Activated T-helper 17 cell treated with anti-CD3 and anti-CD28 coated beads, Interleukin-2, amount 50 U/mL, for 72 hours (primary cell): Measurements from ENCODE around the gene GPC5. TPM values are rescaled to one million over a fixed set of nuclear protein-coding genes. Genes with fewer than 3 reads are reported as not detected.

Experiments used
- ATAC-seq: fragments of 150-1000 bp; cut with Tn5 transposase; replicated peaks from 2 replicates; pipeline ENCODE4 v1.10.0; 2021; ENCODE audit warnings: mild to moderate bottlenecking, moderate library complexity
- H3K27ac Mint-ChIP-seq: one replicate; pipeline ENCODE4 v1.8.0; 2022; ENCODE audit warnings: mixed read lengths
- H3K27me3 Mint-ChIP-seq: one replicate; pipeline ENCODE4 v1.8.0; 2022; ENCODE audit warnings: mixed read lengths
- H3K36me3 Mint-ChIP-seq: one replicate; pipeline ENCODE4 v1.8.0; 2022; ENCODE audit warnings: low read depth, mild to moderate bottlenecking, mixed read lengths
- H3K4me1 Mint-ChIP-seq: one replicate; pipeline ENCODE4 v1.8.0; 2022; ENCODE audit warnings: mixed read lengths
- H3K4me3 Mint-ChIP-seq: one replicate; pipeline ENCODE4 v1.8.0; 2022; ENCODE audit warnings: mild to moderate bottlenecking, mixed read lengths
- H3K9me3 Mint-ChIP-seq: one replicate; pipeline ENCODE4 v1.8.0; 2022; ENCODE audit warnings: mixed read lengths
- total RNA-seq, 2 donors: library from RNA; stranded (reverse); gene quantifications; one replicate each; pipeline ENCODE4 v1.2.3, GENCODE V29; 2022

Gene GPC5
- total RNA-seq, 2 donors from 2014 or later: 0.09 to 0.29 TPM

GRCh38 chr13:91719033-91719432 lies 320.6 kb downstream of the GPC5 start:
- Mint-ChIP-seq H3K9me3 (no peaks in the 10 kb centered on the region), H3K4me3 (no peak overlapping the region)

GRCh38 chr13:91721413-91721812 lies 323.0 kb downstream of the GPC5 start:
- no peaks in the 10 kb centered on the region for H3K4me1 Mint-ChIP-seq
- ATAC-seq: no peak
- H3K27ac Mint-ChIP-seq: no peak overlapping the region
- no peaks in the 10 kb centered on the region for H3K9me3 Mint-ChIP-seq
- no peak overlapping the region for H3K4me3 Mint-ChIP-seq
- peaks cover 8% of the 10 kb centered on the region for H3K27me3 Mint-ChIP-seq
- H3K36me3 Mint-ChIP-seq: no peaks in the 10 kb centered on the region

More at GRCh38 chr13:91719033-91719432, 320.6 kb downstream of the GPC5 start:
- H3K27ac Mint-ChIP-seq: no peak overlapping the region
- H3K27me3 Mint-ChIP-seq: peaks cover 12% of the 10 kb centered on the region
- no peaks in the 10 kb centered on the region for H3K4me1 Mint-ChIP-seq
- ATAC-seq: no peak
- H3K36me3 Mint-ChIP-seq: no peaks in the 10 kb centered on the region

GRCh38 chr13:91722267-91722884 lies 324.0 kb downstream of the GPC5 start:
- Mint-ChIP-seq H3K36me3 (no peaks in the 10 kb centered on the region), H3K4me1 (no peaks in the 10 kb centered on the region), H3K9me3 (no peaks in the 10 kb centered on the region), H3K27me3 (peaks cover 8% of the 10 kb centered on the region), H3K27ac (no peak overlapping the region), H3K4me3 (no peak overlapping the region)
- ATAC-seq: no peak

GRCh38 chr13:91724591-91724990 lies 326.2 kb downstream of the GPC5 start:
- ATAC-seq: no peak
- H3K4me3 Mint-ChIP-seq: no peak overlapping the region
- H3K27me3 Mint-ChIP-seq: peaks cover 8% of the 10 kb centered on the region
- no peaks in the 10 kb centered on the region for H3K4me1 Mint-ChIP-seq
- no peaks in the 10 kb centered on the region for H3K9me3 Mint-ChIP-seq
- no peaks in the 10 kb centered on the region for H3K36me3 Mint-ChIP-seq
- H3K27ac Mint-ChIP-seq: no peak overlapping the region

- no peaks in the 10 kb centered on the region for H3K4me1 Mint-ChIP-seq
- no peak overlapping the region for H3K4me3 Mint-ChIP-seq
- no peaks in the 10 kb centered on the region for H3K36me3 Mint-ChIP-seq
- H3K9me3 Mint-ChIP-seq: no peaks in the 10 kb centered on the region
- peaks cover 5% of the 10 kb centered on the region for H3K27me3 Mint-ChIP-seq
- ATAC-seq: no peak
- no peak overlapping the region for H3K27ac Mint-ChIP-seq
Observed at GRCh38 chr13:91725646-91726045, 327.2 kb downstream of the GPC5 start.

- Mint-ChIP-seq H3K27ac (no peak overlapping the region), H3K36me3 (no peaks in the 10 kb centered on the region), H3K4me3 (no peak overlapping the region), H3K9me3 (no peaks in the 10 kb centered on the region), H3K27me3 (peaks cover 3% of the 10 kb centered on the region), H3K4me1 (no peaks in the 10 kb centered on the region)
- no peak for ATAC-seq
Observed at GRCh38 chr13:91726671-91727070, 328.2 kb downstream of the GPC5 start.

GRCh38 chr13:91729859-91730258 lies 331.4 kb downstream of the GPC5 start:
- no peaks in the 10 kb centered on the region for H3K36me3 Mint-ChIP-seq
- H3K4me1 Mint-ChIP-seq: no peaks in the 10 kb centered on the region
- ATAC-seq: no peak

GRCh38 chr13:91739751-91740150 lies 341.3 kb downstream of the GPC5 start:
- Mint-ChIP-seq H3K9me3 (no peaks in the 10 kb centered on the region), H3K27me3 (peaks cover 4% of the 10 kb centered on the region), H3K27ac (no peak overlapping the region), H3K36me3 (no peaks in the 10 kb centered on the region), H3K4me3 (no peak overlapping the region), H3K4me1 (no peaks in the 10 kb centered on the region)
- ATAC-seq: no peak

More at GRCh38 chr13:91729859-91730258, 331.4 kb downstream of the GPC5 start:
- Mint-ChIP-seq H3K27me3 (peaks cover 6% of the 10 kb centered on the region), H3K9me3 (no peaks in the 10 kb centered on the region), H3K27ac (no peak overlapping the region), H3K4me3 (no peak overlapping the region)

GRCh38 chr13:91740756-91741155 lies 342.3 kb downstream of the GPC5 start:
- Mint-ChIP-seq H3K27ac (no peak overlapping the region), H3K27me3 (peaks cover 4% of the 10 kb centered on the region), H3K9me3 (no peaks in the 10 kb centered on the region), H3K4me1 (no peaks in the 10 kb centered on the region), H3K36me3 (no peaks in the 10 kb centered on the region), H3K4me3 (no peak overlapping the region)
- no peak for ATAC-seq

GRCh38 chr13:91741925-91742324 lies 343.5 kb downstream of the GPC5 start:
- no peak for ATAC-seq
- Mint-ChIP-seq H3K36me3 (no peaks in the 10 kb centered on the region), H3K9me3 (no peaks in the 10 kb centered on the region), H3K27ac (no peak overlapping the region), H3K27me3 (peaks cover 4% of the 10 kb centered on the region), H3K4me1 (no peaks in the 10 kb centered on the region), H3K4me3 (no peak overlapping the region)

GRCh38 chr13:91744284-91744683 lies 345.9 kb downstream of the GPC5 start:
- Mint-ChIP-seq H3K4me3 (no peak overlapping the region), H3K4me1 (no peaks in the 10 kb centered on the region), H3K9me3 (no peaks in the 10 kb centered on the region), H3K27ac (no peak overlapping the region), H3K36me3 (no peaks in the 10 kb centered on the region), H3K27me3 (peaks cover 4% of the 10 kb centered on the region)
- ATAC-seq: no peak

- Mint-ChIP-seq H3K27me3 (no peaks in the 10 kb centered on the region), H3K27ac (no peak overlapping the region), H3K4me3 (no peak overlapping the region), H3K36me3 (no peaks in the 10 kb centered on the region), H3K9me3 (no peaks in the 10 kb centered on the region), H3K4me1 (no peaks in the 10 kb centered on the region)
- ATAC-seq: no peak
Observed at GRCh38 chr13:91745967-91746366, 347.5 kb downstream of the GPC5 start.

GRCh38 chr13:91747186-91747585 lies 348.8 kb downstream of the GPC5 start:
- no peaks in the 10 kb centered on the region for H3K4me1 Mint-ChIP-seq
- no peaks in the 10 kb centered on the region for H3K9me3 Mint-ChIP-seq
- no peak overlapping the region for H3K27ac Mint-ChIP-seq
- no peak for ATAC-seq
- H3K27me3 Mint-ChIP-seq: no peaks in the 10 kb centered on the region
- H3K36me3 Mint-ChIP-seq: no peaks in the 10 kb centered on the region
- no peak overlapping the region for H3K4me3 Mint-ChIP-seq

- Mint-ChIP-seq H3K4me3 (no peak overlapping the region), H3K4me1 (no peaks in the 10 kb centered on the region), H3K27ac (no peak overlapping the region), H3K36me3 (no peaks in the 10 kb centered on the region), H3K27me3 (no peaks in the 10 kb centered on the region), H3K9me3 (no peaks in the 10 kb centered on the region)
- no peak for ATAC-seq
Observed at GRCh38 chr13:91748416-91749089, 350.1 kb downstream of the GPC5 start.

- no peak for ATAC-seq
- H3K4me3 Mint-ChIP-seq: no peak overlapping the region
- H3K4me1 Mint-ChIP-seq: no peaks in the 10 kb centered on the region
- no peaks in the 10 kb centered on the region for H3K27me3 Mint-ChIP-seq
- H3K9me3 Mint-ChIP-seq: no peaks in the 10 kb centered on the region
- no peaks in the 10 kb centered on the region for H3K36me3 Mint-ChIP-seq
- no peak overlapping the region for H3K27ac Mint-ChIP-seq
Observed at GRCh38 chr13:91758724-91759123, 360.3 kb downstream of the GPC5 start.
